ENCODE data around the gene PPP1R15A. TPM values are rescaled to one million over a fixed set of nuclear protein-coding genes. Genes with fewer than 3 reads are reported as not detected.
"Not testable (repeated sequence)": the region's sequence is repeated elsewhere in the genome, so short reads cannot be mapped to it uniquely, and the experiment has no call there.

The PPP1R15A gene
- 156 TPM for total RNA-seq

DNA sequence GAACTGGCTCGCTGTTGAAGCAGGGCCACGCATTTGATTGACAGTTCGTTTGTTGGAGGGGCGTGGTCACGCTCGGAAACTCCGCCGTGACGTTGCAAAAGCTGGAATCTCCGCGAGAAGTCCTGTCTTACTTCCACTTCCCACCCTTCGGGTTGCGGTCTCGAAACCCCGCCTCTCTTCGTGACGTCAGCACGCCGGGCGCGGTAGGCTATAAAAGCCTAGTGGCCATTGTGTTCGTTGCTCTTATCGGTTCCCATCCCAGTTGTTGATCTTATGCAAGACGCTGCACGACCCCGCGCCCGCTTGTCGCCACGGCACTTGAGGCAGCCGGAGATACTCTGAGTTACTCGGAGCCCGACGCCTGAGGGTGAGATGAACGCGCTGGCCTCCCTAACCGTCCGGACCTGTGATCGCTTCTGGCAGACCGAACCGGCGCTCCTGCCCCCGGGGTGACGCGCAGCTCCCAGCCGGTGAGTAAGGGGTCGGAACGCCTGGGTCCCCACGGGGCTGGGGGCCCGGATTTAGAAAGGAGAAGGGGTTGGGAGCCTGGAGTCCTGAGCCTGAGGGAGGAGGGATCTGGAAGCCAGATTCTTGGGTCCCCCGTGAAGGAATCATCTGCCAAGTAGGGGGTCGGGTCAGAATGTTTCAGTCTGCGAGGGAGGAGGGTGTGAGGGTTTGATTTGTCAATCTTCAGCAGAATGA is at the start of gene PPP1R15A:
Gene PPP1R15A, plus strand, starts transcription at position 240 of the 702 bp plus-strand sequence. CDS start 813 bp downstream, outside the sequence.
- DNase-seq (ENCODE audit: low read depth in 2 of 3, low spot score in 2 of 3), result peak; percentile 98

GRCh38 chr19:48822514-48822913 is 49.7 kb upstream of the PPP1R15A start:
- no peak for DNase-seq (ENCODE audit: low read depth in 2 of 3, low spot score in 2 of 3)

DNA sequence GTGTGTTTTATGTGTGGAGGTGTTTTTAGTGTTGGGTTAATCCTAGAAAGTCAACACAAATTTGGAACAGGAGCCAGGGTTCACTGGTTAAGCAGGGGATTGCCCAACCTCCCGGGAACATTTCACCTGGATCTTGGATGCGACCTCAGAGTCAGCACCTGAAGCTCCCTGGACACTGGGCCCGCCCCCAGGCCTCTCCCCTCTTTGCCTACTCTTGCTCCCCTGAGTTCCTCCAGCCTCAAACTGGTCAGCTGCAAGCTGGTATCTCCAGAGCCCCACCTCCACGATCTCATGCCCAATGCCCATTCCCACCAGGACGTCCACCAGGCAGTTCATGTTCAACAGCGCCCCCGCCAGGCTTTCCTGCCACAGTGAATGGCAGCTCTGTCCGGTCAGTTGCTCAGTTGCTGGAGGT is 45.6 kb upstream of the PPP1R15A start:
- DNase-seq (ENCODE audit: low read depth in 2 of 3, low spot score in 2 of 3), result no peak

DNA sequence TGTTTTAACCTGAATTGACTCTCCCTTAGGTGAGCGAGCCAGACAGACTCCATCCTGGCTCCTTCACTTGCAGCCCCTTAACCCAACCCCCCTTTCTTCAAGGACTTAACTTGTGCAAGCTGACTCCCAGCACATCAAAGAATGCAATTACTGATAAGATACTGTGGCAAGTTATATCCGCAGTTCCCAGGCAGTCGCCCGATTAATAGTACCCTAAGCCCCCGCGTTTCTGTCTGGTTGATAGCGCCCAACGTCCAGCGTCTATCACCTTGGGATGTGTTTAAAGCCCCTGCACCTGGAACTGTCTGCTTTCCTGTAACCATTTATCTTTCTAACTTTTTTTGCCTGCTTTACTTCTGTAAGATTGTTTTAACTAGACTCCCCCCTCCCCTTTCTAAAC is 42.1 kb upstream of the PPP1R15A start:
- no peak for DNase-seq (ENCODE audit: low read depth in 2 of 3, low spot score in 2 of 3)

GRCh38 chr19:48830965-48831364 is 41.3 kb upstream of the PPP1R15A start:
- DNase-seq (ENCODE audit: low read depth in 2 of 3, low spot score in 2 of 3), result no peak

DNA sequence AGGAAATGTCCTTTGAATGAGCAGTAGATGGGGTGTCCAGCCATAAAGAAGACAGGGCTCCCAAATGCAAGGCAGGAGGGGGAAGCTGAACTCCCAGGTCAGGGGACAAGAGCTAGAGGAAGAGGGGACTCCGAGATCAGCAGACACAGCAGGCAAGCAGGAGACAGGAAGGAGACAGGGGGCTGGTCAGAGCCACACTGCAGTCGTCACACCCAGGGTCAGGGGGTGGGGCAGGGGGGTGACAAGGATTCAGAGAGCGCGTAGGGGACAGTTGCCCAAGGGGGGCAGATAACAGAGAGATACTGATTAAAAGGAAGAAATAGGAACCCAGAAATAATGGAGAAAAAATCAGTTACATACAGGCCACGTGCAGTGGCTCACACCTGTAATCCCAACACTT is 39.2 kb upstream of the PPP1R15A start:
- no peak for DNase-seq (ENCODE audit: low read depth in 2 of 3, low spot score in 2 of 3)

GRCh38 chr19:48833977-48834376 is 38.2 kb upstream of the PPP1R15A start:
- DNase-seq (ENCODE audit: low read depth in 2 of 3, low spot score in 2 of 3), result no peak

GRCh38 chr19:48835734-48836088 is 36.5 kb upstream of the PPP1R15A start:
- peak; percentile 66 to 95 (median 92) for DNase-seq (ENCODE audit: low read depth in 2 of 3, low spot score in 2 of 3)

GRCh38 chr19:48836089-48837017 is 35.9 kb upstream of the PPP1R15A start, which contains the start of gene HSD17B14:
HSD17B14 (minus strand) TSS chr19:48836491; CDS start chr19:48836411, 80 bp downstream.
- DNase-seq (ENCODE audit: low read depth in 2 of 3, low spot score in 2 of 3), result no peak

- DNase-seq (ENCODE audit: low read depth in 2 of 3, low spot score in 2 of 3), result peak in 2 of 3 donors; percentile 91 to 93
Observed at GRCh38 chr19:48837051-48837524, 35.1 kb upstream of the PPP1R15A start.

DNA sequence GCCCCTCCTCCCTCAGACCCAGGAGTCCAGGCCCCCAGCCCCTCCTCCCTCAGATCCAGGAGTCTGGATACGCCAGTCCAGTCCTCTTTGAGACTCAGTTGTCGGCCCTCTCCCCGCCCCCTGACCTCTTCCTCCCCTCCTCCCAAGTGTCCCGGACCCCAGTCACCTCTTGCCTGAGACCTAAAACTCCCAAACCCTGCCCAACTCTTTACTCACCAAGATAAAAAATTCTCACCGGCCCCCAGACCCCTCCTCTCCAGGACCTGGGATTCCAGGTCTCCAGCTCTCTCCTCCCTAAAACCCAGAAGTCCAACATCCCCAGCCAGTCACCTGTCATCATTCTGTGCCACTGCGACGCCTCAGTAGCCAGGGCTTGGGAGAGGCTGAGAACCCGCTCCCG is 34.5 kb upstream of the PPP1R15A start:
- no peak for DNase-seq (ENCODE audit: low read depth in 2 of 3, low spot score in 2 of 3)

DNA sequence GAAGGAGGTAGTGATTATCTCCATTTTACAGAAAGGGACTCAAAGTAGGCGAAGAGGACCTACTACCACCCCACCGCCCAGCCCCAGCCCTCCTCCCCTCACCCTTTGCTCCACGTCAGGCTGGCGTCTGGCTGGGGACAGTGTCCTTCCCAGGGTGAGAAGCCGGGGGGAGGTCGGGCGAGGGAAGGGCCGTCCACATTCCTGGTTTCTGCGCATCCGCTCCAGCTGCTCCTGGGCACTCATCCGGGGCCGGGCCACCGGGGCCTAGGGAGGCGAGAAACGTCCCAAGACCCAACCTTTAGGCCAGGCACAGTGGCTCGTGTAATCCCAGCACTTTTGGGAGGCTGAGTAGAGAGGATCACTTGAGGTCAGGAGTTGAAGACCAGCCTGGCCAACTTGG is 31.2 kb upstream of the PPP1R15A start:
- no peak for DNase-seq (ENCODE audit: low read depth in 2 of 3, low spot score in 2 of 3)

DNA sequence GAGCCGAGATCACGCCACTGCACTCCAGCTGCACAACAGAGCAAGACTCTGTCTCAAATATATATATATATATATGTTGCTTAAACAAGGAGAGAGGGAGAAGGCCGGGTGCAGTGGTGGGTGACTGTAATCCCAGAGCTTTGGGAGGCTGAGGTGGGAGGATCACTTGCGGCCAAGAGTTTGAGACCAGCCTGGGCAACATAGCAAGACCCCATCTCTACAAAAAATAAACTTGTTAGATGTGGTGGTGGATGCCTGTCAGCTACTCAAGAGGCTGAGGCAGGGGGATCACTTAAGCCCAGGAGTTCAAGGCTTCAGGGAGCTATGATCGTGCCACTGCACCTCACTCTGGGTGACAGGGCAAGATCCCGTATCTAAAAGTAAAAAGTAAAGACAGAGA is 30.6 kb upstream of the PPP1R15A start:
- no peak for DNase-seq (ENCODE audit: low read depth in 2 of 3, low spot score in 2 of 3)

- peak; percentile 40 to 75 (median 58) for DNase-seq (ENCODE audit: low read depth in 2 of 3, low spot score in 2 of 3)
Observed at GRCh38 chr19:48842789-48843162, 29.4 kb upstream of the PPP1R15A start.

- peak in 2 of 3 donors; percentile 24 to 29 for DNase-seq (ENCODE audit: low read depth in 2 of 3, low spot score in 2 of 3)
Observed at GRCh38 chr19:48844472-48844871, 27.7 kb upstream of the PPP1R15A start.

GRCh38 chr19:48845384-48845783 is 26.8 kb upstream of the PPP1R15A start:
- DNase-seq (ENCODE audit: low read depth in 2 of 3, low spot score in 2 of 3), result no peak

DNA sequence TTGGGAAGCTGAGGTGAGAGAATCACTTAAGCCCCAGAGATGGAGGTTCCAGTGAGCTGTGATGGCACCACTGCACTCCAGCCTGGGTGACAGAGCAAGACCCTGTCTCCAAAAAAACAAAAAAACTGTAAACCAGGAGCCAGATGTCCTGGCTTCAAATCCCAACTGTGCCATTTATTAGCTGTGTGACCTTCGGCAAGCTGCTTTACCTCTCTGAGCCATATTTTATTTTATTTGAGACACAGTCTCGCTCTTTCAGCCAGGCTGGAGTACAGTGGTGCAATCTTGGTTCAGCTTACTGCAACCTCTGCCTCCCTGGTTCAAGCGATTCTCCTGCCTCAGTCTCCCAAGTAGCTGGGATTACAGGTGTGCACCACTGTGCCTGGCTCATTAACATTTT is 25.6 kb upstream of the PPP1R15A start:
- DNase-seq (ENCODE audit: low read depth in 2 of 3, low spot score in 2 of 3), result not testable (repeated sequence)

DNA sequence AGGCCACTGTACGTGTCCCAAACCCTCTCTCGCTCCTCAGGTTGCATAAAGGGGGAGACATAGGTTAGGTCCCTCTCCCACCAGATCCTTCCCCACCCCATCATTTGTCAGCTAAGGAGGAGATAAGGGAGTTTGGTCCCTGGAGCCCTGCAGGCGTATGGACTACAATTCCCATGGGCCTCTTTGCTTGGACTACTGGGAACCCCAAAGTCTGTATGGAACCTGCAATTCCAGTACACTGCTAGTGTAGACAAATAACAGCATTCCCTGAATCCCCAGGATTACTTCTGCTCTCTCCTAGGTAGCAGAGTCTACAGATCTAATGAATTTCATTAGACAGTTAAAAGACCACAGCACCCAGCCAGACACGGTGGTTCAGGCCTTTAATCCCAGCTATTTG is 19.9 kb upstream of the PPP1R15A start:
- DNase-seq (ENCODE audit: low read depth in 2 of 3, low spot score in 2 of 3), result no peak

- no peak for DNase-seq (ENCODE audit: low read depth in 2 of 3, low spot score in 2 of 3)
Observed at GRCh38 chr19:48853483-48853882, 18.7 kb upstream of the PPP1R15A start.

GRCh38 chr19:48854103-48854502 is 18.1 kb upstream of the PPP1R15A start:
- no peak for DNase-seq (ENCODE audit: low read depth in 2 of 3, low spot score in 2 of 3)

- no peak for DNase-seq (ENCODE audit: low read depth in 2 of 3, low spot score in 2 of 3)
Observed at GRCh38 chr19:48856921-48857320, 15.3 kb upstream of the PPP1R15A start.
